Thyroid gland (tissue), 4 donors: Measurements from ENCODE around the gene IQCE. TPM values are rescaled to one million over a fixed set of nuclear protein-coding genes. Genes with fewer than 3 reads are reported as not detected.

Experiments used
- DNase-seq, 2 donors: peaks; one replicate each; pipeline ENCODE4 v3.0.0-alpha.2; 2019
- H3K27ac ChIP-seq, 3 donors: fragments of 200-600 bp; sonication (generic); 1 replicate in 2 of 3; 2 replicates in 1 of 3; pipeline ENCODE4 v1.5.1; 2016 to 2019; ENCODE audit warnings: mild to moderate bottlenecking in 1 of 3, moderate library complexity in 1 of 3
- H3K27me3 ChIP-seq: fragments of 200-600 bp; sonication (generic); one replicate; pipeline ENCODE4 v1.5.1; 2019
- H3K36me3 ChIP-seq, 2 donors: fragments of 200-600 bp; sonication (generic); one replicate each; pipeline ENCODE4 v1.5.1; 2016 to 2019
- H3K4me1 ChIP-seq, 2 donors: fragments of 200-600 bp; sonication (generic); one replicate each; pipeline ENCODE4 v1.5.1; 2017 to 2019
- H3K4me3 ChIP-seq, 3 donors: fragments of 200-600 bp; sonication (generic); replicated peaks in 1 of 3; 1 replicate in 2 of 3; 2 replicates in 1 of 3; pipeline ENCODE4 v1.5.1; 2016; ENCODE audit warnings: mild to moderate bottlenecking in 1 of 3
- H3K9me3 ChIP-seq: fragments of 200-600 bp; sonication (generic); one replicate; pipeline ENCODE4 v1.5.1; 2017
- POLR2A ChIP-seq, 2 donors: fragments of 450-650 bp; IDR thresholded peaks; one replicate each; pipeline ENCODE4 v1.6.1; 2017; ENCODE audit warnings: antibody characterized with exemption in 2 of 2, mild to moderate bottlenecking in 2 of 2, moderate library complexity in 1 of 2
- WGBS, 2 donors: methylation state at CpG; one replicate each; pipeline ENCODE4 v1.1.5; 2017; 5-methylcytosine and 5-hydroxymethylcytosine counted together
- intact Hi-C: fragments of 100-400 bp; cut with DNase I; formaldehyde crosslinking; loops from one replicate; pipeline ENCODE4 v1.15.1; 2023
- total RNA-seq, 4 donors: library from RNA; depleted of rRNA; stranded (reverse); fragments of >200 nt; gene quantifications; one replicate each; pipeline ENCODE4 v1.2.3, GENCODE V29; 2016
- TF ChIP-seq, protein P1 (sequence below), 6 experiments: fragments of 200-600 bp in 3 of 6; fragments of 450-650 bp in 3 of 6; sonication (generic) in 3 of 6; IDR thresholded peaks; one replicate each; pipeline ENCODE4 v1.5.1; 2016 to 2019; ENCODE audit warnings: antibody characterized with exemption in 6 of 6, mild to moderate bottlenecking in 2 of 6, inconsistent platforms in 1 of 6, moderate library complexity in 1 of 6

The IQCE gene
- total RNA-seq, 4 donors from 2014 or later = 16.0 to 40.2 (median 37.2) TPM

DNA sequence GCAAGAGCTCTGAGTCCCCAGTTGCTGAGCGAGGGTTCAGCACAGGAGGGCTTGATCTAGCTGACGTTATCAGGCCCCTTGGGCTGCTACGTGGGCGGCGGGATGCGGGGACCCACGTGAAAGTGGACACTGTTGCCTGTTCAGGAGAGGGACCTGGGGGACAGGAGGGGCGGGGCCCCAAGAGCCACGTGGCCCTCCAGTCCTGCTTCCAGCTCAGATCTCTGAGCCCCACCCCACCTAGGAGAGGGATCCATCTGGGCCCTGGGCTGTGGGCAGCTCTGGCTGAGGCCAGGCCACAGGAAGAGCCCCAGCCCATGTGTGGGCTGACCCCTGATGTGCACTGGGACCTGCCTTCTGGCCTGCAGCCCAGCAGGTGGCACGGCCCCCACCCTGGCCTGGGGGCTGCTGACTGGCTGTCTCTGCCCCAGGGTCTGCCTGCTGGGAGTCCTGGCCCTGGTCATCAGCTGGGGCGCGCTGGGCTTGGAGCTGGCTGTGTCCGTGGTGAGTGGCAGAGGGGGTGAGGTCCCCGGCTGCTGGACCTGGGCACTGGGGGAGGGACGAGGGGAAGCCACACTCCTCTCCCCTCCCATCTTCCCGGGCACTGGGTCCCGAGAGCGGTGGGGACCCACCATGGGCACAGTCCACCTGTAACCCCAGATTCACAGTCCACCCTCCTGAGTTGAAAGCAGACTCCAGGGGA lies 90.5 kb downstream of the IQCE start:
- Histone ChIP-seq H3K4me3 (no peak overlapping the region), H3K27ac (no peak overlapping the region), H3K9me3 (no peaks in the 10 kb centered on the region), H3K36me3 (peaks cover 23 to 29% of the 10 kb centered on the region in 2 donors), H3K4me1 (peaks cover 0 to 13% of the 10 kb centered on the region in 2 donors), H3K27me3 (no peaks in the 10 kb centered on the region)
- DNase-seq = no peak
- WGBS, 2 donors = 88% methylated on average over 14 of the region's 18 CpGs
- no peak for TF ChIP-seq POLR2A (IDR thresholded peaks at IDR 0.05)
- TF ChIP-seq, protein P1, sequence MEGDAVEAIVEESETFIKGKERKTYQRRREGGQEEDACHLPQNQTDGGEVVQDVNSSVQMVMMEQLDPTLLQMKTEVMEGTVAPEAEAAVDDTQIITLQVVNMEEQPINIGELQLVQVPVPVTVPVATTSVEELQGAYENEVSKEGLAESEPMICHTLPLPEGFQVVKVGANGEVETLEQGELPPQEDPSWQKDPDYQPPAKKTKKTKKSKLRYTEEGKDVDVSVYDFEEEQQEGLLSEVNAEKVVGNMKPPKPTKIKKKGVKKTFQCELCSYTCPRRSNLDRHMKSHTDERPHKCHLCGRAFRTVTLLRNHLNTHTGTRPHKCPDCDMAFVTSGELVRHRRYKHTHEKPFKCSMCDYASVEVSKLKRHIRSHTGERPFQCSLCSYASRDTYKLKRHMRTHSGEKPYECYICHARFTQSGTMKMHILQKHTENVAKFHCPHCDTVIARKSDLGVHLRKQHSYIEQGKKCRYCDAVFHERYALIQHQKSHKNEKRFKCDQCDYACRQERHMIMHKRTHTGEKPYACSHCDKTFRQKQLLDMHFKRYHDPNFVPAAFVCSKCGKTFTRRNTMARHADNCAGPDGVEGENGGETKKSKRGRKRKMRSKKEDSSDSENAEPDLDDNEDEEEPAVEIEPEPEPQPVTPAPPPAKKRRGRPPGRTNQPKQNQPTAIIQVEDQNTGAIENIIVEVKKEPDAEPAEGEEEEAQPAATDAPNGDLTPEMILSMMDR (IDR thresholded peaks at IDR 0.05) = no peak
- intact Hi-C loops = no loop called here

DNA sequence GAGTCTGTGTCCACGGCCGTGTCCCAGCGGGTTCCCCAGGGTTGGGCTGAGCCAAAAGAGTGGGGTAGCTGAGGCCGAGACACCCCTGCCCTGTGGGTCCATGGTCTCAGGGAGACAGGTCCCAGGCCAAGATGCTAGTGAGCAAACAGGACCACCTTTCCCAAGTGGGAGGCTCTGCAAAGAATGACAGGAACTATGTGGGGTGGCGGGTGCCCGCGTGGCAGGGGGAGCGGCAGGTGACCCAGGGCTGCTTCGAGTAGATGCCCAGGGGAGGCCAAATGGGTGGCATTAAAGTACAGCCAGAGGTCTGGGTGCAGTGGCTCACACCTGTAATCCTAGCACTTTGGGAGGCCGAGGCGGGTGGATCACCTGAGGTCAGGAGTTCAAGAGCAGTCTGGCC lies 91.2 kb downstream of the IQCE start:
- intact Hi-C loops = no loop called here
- H3K36me3 ChIP-seq = peaks cover 23 to 29% of the 10 kb centered on the region in 2 donors
- WGBS, 2 donors = 94 to 95% methylated on average over 11 of the region's 11 CpGs

DNA sequence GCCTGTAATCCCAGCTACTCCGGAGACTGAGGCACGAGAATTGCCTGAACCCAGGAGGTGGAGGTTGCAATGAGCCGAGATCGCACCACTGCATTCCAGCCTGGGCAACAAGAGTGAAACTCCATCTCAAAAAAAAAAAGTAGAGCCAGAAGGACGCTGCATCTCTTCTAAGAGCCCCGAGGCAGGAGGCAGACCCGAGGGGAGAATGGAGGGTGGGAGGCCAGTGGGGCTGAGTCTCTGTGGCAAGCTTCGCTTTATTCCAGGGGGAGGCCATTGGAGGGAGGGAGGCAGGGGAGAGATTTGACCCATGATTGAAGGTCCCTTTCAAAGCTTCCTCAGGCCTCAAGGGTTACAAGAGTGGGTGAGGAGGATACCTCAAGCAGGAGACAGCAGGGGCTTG lies 91.7 kb downstream of the IQCE start:
- Histone ChIP-seq H3K27me3 (no peaks in the 10 kb centered on the region), H3K27ac (no peak overlapping the region), H3K36me3 (peaks cover 23 to 29% of the 10 kb centered on the region in 2 donors), H3K9me3 (no peaks in the 10 kb centered on the region), H3K4me1 (peaks cover 0 to 1% of the 10 kb centered on the region in 2 donors), H3K4me3 (no peak overlapping the region)
- TF ChIP-seq POLR2A (IDR thresholded peaks at IDR 0.05) = no peak
- TF ChIP-seq, protein P1 (IDR thresholded peaks at IDR 0.05) = no peak
- 76 to 81% methylated on average over 8 of the region's 8 CpGs for WGBS, 2 donors
- DNase-seq = no peak
- intact Hi-C loops = no loop called here

More for the DNA sequence above, 91.2 kb downstream of the IQCE start:
- Histone ChIP-seq H3K27ac (no peak overlapping the region), H3K4me1 (peaks cover 0 to 6% of the 10 kb centered on the region in 2 donors), H3K9me3 (no peaks in the 10 kb centered on the region), H3K4me3 (no peak overlapping the region), H3K27me3 (no peaks in the 10 kb centered on the region)
- no peak for TF ChIP-seq POLR2A (IDR thresholded peaks at IDR 0.05)
- TF ChIP-seq, protein P1 (IDR thresholded peaks at IDR 0.05) = no peak
- no peak for DNase-seq

DNA sequence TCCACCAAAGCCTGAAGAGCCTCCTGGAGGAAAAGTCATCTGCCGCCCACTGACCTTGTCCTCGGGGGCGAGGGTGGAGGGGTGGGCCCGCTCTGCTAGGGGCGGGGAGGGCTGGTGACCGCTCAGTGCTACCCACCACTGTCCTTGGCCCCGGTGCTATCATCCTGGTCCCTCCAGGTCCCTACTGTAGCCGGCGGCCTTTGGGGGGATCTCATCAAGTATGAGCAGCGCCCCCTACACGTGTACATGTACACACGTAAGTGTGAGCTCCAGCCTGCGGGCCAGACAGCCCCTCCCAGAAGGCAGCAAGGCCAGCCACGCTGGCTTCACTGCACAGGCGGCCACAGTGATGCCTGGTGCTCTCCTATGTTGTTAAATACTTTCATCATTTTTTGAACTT lies 92.6 kb downstream of the IQCE start:
- Histone ChIP-seq H3K4me3 (no peak overlapping the region), H3K4me1 (no peaks in the 10 kb centered on the region), H3K9me3 (no peaks in the 10 kb centered on the region), H3K27me3 (no peaks in the 10 kb centered on the region), H3K27ac (no peak overlapping the region), H3K36me3 (peaks cover 24 to 32% of the 10 kb centered on the region in 2 donors)
- intact Hi-C loops = no loop called here
- no peak for TF ChIP-seq POLR2A (IDR thresholded peaks at IDR 0.05)
- TF ChIP-seq, protein P1 (IDR thresholded peaks at IDR 0.05) = no peak
- no peak for DNase-seq
- 78 to 82% methylated on average over 15 of the region's 15 CpGs for WGBS, 2 donors
